ENCODE results near the gene WDR33.

WDR33 gene

DNA sequence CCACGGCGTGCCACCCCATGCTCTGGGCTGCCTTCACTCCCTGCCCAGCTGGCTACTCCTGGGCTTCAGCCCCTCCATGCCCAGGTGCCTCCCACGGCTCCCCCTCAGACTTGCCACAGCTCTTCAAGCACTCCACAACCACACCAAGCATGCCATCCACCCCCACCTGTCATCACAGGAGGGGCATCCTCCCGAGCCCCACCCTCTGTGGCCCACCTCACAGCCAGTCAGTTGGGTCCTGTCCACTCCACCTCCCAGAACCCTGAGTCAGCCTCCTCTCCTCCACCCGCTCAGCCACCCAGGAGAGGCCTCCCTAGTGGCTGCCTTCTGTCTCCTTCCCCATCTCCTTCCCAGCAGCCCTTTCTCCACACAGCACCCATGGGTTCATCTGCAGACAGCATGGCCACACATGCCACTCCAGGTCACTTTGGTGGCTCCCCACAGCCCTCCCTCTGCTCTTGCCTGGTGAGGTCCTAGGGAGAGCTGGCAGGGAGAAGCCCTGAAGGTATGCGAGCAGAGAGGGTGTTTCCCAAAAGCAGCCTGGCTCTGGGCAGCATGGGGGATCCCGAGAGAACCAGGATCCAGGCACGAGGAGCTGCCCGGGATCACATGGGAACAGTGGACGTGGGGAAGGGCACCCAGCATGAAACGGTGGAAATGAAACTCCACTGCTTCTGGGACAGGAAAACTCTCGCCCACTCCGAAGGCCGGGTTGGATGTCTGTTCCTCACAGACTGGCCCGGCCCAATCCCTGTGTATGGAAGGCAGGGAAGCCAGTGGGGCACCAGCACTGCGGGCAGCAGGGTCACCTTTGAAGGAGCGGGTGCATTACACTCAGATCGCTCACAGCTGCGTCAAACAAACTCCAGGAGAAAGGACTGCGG is 138.4 kb downstream of the WDR33 start:
- no peak for DNase-seq (ENCODE audit: low read depth in 2 of 2)

DNA sequence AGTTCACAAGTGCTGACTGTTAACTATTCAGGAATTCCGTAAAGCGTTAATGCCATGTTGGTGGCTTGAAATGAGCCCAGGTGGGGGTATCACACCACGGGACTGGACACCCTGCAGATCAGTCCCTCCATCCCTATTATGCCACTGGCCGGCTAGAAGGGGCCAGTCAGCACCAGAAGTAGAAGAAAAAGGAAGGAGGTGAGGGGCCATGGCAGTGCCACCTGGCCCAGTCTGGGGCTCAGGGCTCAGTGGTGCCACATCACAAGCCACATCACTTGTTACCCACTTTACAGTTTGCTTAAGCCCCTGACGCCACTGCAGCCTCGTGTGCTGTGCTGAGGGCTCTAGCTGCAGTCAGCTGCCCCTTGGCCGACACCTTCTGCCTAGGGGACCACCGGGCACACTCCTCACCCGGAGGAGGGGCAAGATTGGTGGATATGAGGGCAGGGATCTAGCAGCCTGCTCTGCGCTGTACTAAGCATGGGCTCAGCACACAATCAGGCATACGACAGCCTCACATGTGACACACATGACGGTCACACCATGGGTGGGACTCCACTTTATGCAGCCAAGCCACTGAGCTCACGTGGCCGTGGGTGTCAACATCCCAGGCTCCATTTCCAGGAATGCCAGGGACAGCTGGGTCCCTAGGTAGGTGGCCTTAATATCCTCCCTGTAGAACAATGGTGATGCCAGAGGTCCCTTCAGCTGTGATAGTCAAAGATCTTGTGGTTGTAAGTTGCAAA is 139.2 kb downstream of the WDR33 start:
- no peak for DNase-seq (ENCODE audit: low read depth in 2 of 2)

DNA sequence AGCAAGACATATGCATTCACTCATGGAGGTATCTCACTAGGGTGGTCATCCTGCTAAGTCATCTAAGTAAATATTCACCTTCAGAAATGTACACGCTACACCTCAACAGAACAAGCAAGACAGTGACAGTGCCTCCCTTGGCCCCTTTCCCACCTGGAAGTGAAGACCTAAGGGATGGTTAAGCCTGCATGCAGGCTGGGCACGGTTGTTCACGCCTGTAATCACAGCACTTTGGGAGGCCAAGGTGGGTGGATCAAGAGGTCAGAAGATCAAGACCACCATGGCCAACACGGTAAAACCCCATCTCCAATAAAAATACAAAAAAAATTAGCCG is 140.0 kb downstream of the WDR33 start:
- DNase-seq (ENCODE audit: low read depth in 2 of 2): no peak

DNA sequence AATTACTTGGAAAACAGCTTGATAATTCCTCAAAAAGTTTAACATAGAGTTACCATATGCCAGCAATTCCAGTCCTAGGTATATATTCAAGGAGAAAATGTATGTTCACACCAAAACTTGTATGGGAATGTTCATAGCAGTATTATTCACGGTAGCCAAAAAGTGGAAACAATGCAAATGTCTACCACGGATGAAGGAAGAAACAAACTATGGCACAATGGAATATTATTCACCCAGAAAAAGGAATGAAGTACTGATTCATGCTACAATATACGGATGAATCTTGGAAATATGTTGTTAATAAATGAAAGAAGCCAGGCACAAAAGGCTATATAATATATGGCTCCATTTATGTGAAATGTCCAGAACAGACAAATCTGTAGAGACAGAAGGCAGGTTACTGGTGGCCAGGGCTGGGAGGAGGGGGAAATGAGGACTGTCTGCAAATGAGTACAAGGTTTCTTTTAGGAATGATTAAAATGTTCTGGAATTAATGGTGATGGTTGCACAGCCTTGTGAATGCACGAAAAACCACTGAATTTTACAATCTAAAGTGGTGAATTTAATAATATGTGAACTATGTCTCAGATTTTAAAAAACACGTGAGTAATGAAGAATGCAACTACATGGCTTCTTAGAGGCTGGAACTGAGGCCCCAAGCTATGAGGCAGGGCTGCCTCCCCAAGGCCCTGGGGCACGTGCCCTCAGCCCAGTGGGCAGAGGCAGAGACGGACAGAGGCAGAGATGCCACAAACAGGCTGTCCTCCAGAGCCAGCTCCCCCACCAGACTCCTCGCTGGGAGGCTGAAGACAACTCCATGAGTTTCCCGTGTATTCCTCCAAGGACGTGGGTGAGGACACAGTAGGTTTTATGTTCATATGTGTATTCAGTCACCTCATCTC is 140.7 kb downstream of the WDR33 start:
- no peak for DNase-seq (ENCODE audit: low read depth in 2 of 2)

DNA sequence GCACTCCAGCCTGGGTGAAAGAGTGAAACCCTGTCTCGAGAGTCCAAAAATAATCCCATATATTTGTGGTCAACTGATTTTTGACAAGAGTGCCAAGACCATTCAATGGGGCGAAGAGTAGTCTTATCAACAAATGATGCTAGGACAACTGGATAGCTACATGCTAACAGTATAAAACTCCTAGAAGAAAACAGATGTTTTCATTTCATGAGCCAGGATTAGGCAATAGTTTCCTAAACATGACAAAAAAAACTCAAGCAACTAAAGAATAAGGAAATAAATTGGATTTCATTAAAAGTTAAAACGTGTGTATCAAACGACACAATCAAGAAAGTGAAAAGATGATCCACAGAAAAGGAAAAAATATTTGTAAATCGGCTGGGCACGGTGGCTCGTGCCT is 141.9 kb downstream of the WDR33 start:
- DNase-seq (ENCODE audit: low read depth in 2 of 2): no peak

DNA sequence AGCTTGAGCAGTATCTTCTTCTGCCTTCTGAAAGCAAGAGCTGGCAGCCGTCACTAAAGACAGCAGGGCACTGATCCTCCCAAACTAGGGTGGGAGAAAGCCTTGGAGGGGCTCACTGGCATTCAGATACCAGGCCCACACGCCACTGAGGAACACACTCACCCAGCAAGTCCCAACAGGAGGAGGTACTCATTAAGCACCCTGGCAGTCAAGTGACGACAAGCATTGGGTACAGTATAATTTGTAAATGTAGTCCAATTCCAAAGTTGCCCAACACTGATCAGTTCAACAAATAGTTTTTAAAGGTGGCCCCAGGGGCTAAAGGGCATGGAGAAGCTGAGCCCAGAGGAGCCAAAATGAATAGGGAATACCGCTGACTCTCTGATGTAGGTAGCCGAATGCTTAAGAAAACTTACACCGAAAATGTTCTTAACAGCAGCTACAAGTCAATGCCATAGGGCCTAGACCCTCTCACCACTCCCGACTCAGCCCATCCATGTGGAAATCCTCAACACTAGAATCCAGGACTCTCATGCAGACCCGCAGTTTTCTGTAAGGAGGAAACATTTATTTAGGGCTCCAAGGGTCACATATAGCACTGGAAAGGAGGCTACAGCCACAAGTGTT is 145.6 kb downstream of the WDR33 start:
- no peak for DNase-seq (ENCODE audit: low read depth in 2 of 2)

DNA sequence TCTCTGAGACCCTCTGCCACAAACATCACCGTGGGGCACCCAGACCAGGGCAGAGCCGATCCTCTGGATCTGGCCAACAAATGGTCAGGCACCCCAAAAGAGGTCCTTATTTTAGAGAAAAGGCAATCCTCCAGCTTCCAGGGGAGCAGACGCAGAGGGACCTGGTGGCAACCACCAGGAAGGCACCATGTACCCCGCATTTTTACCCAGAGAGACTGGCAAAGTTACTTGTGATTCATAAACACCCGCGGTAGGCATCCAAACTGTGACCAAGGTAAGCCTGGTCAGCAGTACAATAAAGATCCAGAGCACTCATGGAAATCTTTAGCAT is 146.1 kb downstream of the WDR33 start:
- DNase-seq (ENCODE audit: low read depth in 2 of 2): no peak

DNA sequence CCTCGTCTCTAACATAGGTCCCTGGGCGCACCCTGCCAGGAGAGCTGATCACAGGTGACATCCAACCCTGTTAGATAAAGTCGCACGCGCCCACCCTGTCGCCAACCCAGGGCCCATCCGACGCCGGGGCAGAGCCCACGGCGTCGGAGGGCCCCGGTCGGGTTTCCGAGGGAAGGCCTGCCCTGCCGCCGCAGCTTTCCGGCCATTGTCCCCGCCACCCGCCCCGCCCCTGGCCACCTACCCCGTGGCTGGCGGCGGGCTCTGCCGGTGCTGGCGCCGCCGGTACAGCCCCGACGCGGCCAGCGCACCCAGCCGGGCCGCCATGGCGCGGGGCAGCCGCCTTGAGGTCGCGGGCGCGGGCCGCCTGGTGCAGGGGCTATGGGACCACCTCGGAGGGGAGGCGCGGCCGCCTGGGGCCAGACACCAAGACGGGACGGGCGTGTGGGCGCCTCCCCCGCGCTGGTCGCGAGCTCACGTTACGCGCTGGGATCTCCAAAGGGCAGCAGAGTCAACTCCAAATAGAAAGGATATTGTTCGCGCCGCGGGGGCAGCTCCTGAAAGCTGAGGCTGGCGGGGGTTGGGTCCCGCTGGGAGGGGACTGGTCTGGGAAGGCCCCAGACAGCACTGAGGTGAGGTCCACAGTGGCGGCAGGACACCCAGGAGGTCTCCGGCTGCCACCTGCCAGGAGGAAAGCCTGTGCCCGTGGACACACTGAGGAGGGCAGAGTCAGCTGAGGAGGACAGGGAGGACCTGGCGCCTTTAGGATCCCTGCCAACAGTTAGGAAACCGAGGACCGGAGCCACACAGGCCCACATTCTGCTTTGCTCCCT is 146.7 kb downstream of the WDR33 start:
- DNase-seq (ENCODE audit: low read depth in 2 of 2): no peak

DNA sequence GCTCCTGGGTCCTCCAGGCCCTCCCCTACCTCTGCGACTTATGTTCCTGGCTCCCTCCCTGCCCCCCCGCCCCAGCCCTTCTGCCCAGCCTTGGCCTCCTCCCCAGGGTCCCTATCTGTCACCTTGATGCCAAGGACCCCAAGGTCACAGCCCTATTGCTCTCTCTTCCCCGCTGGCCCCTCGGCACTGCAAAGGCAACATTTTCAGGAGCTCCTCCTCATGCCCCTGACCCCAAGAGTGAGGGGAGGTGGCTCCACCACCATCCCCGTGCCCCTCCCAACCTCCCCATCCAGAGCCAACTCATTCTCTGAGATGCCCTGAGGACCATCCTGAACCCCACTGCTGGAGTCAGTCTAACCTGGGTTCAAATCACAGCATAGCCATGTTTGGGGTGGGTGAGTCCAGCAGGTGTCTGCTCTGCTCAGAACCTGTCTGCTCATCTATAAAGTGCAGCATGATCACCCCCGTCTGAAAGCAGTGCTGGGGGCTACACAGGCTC is 147.4 kb downstream of the WDR33 start:
- no peak for DNase-seq (ENCODE audit: low read depth in 2 of 2)

DNA sequence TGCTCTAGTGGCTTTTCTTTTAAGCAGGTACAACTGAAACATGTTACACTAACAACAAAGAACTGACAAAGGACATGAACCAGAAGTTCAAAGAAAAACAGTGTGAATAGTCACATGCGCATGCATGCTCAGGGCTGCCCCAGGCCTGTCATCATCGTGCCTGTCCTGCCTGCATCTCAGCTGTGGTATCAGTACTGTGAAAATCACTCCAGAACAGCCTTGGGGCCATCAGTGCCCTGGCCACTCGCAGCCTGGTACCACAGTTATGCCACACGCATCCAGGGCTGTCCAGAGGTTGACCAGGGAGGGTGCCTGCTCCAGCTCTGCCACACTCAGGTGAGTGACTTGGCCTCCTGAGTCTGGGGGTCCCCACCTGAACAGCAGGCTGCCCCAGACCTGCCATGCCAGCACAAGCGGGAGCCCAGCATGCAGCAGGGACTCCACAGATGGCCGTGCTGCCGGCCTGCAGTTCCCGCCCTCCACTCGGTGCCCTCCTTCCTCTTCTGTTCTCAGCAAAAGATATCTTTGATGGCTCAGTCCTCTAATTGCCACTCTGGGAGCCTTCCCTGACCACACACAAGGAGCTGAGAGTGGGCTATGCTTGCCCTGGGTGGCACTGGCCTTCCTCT is 147.9 kb downstream of the WDR33 start:
- no peak for DNase-seq (ENCODE audit: low read depth in 2 of 2)

DNA sequence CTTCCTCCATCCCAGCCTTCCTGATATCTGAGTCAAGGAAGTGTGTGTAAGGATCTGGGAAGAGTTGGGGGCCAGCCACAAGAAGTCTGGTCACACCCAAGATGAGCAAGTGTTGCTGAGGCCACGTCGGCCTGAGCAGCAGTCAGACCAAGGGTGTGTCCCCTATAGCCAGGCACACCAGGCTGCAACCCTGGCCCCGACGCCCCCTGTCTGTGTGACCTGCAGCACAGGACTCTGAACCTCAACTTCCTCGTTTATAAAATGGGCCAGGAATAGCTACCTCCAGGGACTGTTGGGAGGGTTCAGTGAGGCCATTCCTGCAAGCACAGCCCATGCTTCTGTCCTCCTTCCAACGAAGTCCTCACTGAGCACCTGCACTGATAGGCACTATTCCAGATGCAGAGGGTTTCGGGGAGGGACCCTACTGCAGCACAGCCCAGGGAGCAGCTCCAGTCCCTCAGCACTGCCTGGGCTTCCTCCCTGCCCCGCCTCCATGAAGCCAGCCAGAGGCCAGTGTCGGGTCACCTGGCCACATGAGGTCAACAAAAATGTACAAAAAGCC is 148.9 kb downstream of the WDR33 start:
- no peak for DNase-seq (ENCODE audit: low read depth in 2 of 2)

DNA sequence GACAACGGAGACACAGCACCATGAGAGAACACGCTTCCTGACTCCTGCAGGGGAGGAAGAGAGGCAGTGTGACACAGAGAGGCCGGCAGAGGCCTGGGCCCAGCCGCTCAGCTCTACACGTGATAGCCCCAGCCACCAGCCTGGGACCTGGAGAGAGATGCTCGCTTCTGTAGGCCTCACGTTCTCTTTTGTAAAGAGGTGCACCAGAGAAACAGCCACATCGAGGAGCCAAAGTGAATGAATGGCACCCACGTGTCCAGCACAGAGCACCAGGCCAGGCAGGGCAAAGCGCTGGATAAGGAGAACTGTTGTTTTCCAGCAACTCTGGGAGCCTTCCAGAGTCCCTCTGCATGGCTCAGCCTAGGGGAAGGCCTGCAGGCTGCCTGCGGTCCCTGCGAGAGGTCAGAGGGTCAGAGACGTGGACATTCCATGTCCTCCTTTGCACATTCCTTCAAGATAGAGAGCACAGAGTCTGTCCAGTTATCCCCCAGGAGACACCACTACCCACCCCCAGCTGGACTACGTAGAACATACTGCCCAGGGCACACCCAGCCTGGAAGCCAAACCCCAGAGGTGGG is 149.8 kb downstream of the WDR33 start:
- DNase-seq (ENCODE audit: low read depth in 2 of 2): no peak

DNA sequence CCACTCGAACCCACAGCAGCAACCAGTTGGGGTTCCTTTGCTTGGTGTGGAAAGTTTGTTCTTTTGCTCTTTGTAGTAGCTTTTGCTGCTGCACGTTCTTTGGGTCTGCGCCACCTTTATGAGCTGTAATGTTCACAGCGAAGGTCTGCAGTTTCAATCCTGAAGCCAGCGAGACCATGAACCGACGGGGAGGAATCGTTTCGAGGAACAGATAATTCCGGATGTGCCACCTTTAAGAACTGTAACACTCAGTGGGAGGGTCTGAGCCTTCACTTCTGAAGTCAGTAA is 150.7 kb downstream of the WDR33 start:
- no peak for DNase-seq (ENCODE audit: low read depth in 2 of 2)

DNA sequence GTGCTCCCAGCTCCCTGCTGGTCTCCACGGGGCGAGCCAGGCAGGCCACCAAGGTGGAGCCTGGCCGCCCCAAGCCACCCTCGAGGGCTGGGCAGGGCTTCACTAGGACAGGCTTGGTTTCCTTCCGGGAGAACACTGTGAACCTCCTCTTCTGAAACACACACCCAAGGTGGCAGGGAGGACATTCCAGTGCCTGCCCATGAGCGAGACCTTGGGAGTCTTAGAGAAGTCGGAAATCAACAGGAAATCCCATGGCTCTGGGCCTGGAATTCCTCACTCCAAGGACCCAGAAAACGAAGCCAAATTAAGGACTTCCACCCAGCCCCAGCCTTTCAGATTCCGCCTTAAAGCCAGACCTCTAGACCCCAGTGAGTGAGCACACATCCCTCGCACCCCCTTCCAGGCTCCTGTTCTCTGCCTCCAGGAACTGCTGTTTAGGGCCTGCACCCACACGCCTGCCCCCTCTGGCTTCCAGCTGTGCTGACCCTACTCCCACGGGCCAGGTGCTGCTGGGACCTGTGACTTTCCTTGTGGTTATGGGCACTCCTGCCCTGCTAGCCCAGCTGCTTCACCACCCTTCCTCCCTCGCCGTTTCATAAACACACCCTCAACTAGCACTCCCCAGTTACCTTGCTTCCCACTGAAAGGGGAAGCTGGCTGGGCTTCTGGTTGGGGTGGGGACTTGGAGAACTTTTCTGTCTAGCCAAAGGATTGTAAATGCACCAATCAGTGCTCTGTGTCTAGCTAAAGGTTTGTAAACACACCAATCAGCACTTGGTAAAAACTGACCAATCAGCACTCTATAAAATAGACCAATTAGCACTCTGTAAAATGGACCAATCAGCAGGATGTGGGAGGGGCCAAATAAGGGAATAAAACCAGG is 151.3 kb downstream of the WDR33 start:
- no peak for DNase-seq (ENCODE audit: low read depth in 2 of 2)

DNA sequence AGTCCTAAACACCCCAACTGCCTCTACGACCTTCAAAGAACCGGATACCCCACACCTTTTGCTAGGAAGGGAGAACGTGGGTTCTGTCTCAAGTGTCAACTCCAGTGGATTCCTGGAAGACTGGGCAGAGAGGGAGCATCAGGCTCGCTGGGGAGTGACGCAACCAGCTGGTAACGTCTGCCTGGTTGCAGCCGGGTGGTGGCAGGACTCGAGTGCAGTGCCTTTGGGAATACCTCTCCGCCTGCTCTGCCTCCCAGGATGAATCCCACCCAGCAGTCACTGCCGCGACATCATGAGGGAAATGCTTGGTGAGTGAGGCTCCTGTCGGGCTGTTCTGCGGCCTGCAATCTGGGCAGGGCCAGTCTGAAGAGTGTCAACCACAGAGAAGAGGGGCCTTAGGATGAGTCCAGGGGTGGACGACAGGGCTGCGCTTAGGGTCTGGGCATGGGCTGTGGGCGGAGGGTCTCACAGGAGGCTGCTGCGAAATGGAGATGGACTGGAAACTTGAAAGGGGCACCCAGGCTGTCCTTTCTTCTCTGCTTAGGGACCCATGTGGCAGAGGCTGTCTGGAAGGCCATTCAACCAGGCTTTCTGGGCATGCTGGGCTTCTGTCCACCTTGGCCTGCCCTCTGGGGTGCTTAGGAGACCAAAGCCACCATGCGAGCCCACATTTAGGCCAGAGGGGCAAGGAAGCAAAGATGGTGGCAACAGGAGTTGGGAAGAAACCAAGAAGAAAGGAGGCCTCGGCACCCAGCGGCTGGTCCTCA is 152.1 kb downstream of the WDR33 start:
- no peak for DNase-seq (ENCODE audit: low read depth in 2 of 2)

DNA sequence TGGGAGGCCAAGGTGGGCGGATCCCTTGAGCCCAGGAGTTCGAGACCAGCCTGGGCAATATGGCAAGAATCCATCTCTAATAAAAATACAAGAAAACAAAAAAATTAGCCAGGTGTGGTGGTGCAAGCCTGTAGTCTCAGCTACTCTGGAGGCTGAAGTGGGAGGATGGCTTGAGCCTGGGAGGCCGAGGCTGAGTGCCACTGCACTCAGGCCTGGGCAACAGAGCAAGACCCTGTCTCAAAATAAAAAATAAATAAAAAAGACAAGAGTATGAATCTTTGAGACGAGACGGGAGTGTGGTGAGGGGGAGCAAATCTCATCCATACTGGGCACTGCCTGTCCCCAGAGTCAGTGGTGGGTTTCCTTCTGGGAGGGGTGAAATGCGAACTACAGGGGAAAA is 152.8 kb downstream of the WDR33 start:
- DNase-seq (ENCODE audit: low read depth in 2 of 2): no peak

DNA sequence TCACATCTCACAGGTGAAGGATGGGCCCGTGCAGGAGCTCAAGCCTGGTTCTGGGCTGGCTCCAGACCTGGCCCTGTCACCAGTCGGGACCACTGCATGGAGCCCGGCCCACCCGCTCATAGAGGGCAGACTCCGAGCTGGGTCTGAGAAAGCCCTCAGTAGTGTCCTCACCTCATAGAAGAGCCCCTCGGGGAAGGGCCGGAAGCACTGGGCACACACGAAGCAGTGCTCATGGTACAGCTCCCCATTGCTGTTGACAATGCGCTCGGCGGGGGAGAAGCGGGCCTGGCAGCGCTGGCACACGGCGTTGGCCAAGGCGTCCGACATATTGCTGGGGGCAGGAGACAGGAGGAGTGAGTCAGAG is 153.8 kb downstream of the WDR33 start:
- DNase-seq (ENCODE audit: low read depth in 2 of 2): no peak

DNA sequence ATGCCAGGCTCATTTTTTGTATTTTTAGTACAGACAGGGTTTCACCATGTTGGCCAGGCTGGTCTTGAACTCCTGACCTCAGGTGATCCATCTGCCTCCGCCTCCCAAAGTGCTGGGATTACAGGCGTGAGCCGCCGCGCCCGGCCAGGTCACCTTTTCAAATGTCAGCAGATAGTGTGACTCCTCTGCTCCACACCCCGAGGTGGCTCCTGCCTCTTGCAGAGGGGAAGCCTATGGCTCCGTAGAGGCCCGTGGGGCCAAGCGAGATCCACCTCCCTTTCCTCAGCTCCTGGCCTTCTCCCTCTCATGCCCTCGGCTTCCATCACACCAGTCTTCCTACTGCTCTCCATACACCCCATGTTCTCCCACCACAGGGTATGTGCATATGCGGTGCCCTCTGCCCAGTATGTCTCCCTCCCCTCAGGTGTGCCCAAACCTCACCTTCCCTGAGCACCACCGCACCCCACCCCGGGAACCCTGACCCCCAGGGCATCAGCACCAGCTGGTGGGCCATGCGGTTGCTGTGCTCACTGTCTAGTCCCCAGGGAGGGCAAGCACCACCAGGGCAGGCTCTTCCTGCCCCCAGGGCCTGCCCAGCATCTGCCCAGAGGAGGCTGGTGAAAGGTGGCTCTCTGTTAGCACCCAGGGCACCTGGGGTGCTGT is 154.3 kb downstream of the WDR33 start:
- no peak for DNase-seq (ENCODE audit: low read depth in 2 of 2)

Measured in stimulated activated CD4-positive, alpha-beta T cell treated with anti-CD3 and anti-CD28 coated beads, Interleukin-12 subunit alpha, Interleukin-12 subunit beta, amount 100 ng/mL, for 24 hours (primary cell).